ENCODE data around the gene DACT3.

DNA sequence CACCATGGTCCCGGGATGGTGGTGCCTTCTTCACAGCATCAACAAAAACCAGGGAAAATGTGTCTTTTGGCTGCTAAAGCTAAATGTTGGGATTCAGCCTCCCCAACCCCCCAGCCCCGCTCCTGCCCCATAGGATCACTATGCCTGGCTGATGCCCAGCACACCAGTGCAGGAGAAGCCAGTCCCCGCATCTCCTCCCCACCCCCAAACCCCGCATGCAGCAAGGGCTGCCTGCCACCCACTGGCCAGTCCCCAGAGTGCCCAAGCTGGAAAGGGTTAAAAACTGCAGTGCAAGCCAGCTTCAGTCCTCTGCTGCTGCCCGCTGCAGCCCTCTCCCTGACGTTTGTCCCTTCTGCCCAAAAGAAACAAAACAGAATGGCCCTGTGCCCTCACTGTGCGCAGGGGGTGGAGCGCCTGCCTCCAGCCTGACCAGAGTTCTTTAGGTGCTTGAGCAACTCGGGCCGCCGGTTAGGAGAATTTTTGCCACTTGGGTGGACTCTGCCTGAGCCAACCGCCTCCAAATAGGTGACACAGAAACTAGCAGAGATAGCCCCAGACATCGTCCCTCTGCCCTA lies 56.1 kb downstream of the DACT3 start:
- TF ChIP-seq POLR2A (IDR thresholded peaks at IDR 0.05) (no peak), EP300 (IDR thresholded peaks at IDR 0.05) (no peak)
- TF ChIP-seq, protein P1, sequence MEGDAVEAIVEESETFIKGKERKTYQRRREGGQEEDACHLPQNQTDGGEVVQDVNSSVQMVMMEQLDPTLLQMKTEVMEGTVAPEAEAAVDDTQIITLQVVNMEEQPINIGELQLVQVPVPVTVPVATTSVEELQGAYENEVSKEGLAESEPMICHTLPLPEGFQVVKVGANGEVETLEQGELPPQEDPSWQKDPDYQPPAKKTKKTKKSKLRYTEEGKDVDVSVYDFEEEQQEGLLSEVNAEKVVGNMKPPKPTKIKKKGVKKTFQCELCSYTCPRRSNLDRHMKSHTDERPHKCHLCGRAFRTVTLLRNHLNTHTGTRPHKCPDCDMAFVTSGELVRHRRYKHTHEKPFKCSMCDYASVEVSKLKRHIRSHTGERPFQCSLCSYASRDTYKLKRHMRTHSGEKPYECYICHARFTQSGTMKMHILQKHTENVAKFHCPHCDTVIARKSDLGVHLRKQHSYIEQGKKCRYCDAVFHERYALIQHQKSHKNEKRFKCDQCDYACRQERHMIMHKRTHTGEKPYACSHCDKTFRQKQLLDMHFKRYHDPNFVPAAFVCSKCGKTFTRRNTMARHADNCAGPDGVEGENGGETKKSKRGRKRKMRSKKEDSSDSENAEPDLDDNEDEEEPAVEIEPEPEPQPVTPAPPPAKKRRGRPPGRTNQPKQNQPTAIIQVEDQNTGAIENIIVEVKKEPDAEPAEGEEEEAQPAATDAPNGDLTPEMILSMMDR (IDR thresholded peaks at IDR 0.05): no peak

All from upper lobe of left lung (tissue), 4 donors.